Measurements from ENCODE around the gene MEGF6.
A peak's percentile ranks its signal among the peaks of the same experiment; 100 is the strongest.

Gene MEGF6

DNA sequence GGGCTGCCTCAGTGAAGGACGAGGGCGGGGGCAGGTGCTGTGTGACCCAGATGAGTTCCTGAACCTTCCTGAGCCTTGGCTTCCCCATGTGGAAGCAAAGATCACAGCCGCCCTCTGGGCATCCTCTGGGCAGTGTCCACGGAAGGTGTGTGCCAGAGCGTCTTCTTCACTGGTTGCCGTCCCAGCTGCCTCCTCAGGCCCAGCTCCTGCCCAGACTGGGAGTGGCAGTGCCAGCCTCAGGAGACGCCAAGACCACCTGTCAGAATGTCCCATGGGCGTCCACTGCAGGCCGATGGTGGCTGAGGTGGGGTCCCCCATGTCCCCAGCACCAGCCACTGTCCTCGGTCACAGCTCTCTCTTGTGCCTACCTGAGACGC lies 146.7 kb downstream of the MEGF6 start:
- DNase-seq = no peak

DNA sequence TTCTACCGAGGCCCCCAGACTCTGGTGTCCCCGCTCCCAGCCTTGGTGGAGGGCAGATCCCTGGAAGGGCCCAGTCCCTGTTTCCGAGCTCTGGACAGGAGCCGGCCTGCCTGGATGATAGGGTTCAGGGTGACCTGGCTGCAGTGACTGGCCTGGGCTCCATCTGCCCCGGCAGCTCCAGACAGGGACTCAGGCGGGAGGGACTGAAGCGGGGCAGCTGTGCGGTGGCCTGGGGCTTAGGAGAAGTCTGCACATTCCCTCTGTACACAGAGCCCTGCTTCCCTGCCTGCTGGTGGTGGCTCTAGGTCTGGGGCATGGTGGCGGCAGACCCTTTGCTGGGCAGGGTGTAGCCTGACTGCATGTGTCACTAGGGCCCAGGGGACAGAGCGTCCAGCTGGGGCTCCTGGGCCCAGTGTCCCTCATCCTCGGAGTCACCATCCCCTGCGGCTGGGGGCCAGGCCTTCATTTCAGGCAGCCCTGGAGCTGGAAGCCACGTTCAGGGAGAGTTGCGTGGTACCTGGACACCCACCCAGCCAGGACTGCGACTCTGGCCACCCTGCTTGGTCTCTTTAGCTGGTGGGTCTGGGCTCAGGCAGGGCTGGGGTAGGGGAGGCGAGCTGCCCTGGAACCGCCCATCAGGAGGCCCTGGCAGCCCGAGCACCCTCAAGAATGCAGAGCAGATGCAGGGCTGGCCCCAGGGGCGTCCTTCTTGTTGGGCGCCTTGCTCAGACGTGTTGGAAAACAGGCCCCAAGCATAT lies 147.2 kb downstream of the MEGF6 start:
- no peak for DNase-seq

DNA sequence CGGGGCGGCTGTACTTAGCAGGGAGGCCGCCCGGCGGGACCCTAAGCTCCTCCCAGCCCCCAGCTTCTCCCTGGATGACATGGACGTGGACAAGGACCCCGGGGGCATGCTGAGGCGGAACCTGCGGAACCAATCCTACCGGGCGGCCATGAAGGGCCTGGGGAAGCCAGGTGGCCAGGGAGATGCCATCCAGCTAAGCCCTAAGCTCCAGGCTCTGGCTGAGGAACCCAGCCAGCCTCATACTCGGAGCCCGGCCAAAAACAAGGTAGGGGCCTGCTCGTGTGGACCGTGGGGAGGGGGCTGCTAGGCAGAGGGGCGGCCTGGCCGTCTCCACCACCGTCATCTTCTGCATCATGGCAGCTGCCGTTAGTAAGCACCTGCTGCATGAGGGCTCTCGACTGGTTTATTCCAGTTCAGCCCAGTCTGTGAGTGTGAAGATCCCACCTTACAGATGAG lies 147.9 kb downstream of the MEGF6 start:
- DNase-seq = no peak

DNA sequence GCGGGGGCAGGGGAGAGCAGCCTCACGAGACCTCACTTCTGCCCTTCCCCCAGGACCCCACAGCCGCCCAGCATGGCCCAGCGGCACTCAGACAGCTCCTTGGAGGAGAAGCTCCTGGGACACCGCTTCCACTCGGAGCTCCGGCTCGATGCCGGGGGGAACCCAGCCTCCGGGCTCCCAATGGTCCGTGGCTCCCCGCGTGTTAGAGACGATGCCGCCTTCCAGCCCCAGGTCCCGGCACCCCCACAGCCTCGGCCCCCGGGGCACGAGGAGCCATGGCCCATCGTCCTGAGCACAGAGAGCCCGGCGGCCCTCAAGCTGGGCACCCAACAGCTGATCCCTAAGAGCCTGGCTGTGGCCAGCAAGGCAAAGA lies 148.3 kb downstream of the MEGF6 start:
- no peak for DNase-seq

DNA sequence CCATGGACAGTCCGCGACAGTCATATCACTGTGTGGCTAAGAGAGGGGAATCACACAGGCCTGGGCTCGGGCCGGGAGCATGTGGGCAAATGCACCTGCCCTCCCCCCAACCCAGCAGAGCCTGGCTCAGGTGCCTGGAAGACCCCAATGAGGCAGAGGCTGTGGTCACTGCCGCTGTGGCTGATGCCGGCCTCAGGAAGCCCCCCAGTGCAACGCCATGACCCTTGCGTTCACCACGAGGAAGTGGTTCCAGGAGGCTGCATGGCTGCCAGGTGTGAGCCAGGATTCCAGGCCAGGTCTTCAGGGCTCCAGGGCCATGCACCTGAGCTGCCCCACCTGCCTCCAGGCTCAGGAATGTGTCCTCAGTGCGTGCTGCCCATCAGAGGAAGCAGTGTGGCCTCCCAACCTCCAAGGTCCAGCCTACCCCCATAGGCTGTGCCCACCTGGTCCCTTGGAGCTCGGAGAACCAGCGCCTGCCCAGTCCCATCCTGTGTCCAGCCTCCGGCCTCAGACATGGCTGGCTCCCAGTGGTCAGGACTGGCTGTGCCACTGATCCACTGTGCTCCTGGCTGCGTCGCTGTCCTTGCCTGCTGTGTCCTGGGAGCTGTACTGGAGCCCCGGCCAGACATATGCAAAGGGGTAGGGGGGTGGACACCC lies 148.8 kb downstream of the MEGF6 start:
- no peak for DNase-seq

DNA sequence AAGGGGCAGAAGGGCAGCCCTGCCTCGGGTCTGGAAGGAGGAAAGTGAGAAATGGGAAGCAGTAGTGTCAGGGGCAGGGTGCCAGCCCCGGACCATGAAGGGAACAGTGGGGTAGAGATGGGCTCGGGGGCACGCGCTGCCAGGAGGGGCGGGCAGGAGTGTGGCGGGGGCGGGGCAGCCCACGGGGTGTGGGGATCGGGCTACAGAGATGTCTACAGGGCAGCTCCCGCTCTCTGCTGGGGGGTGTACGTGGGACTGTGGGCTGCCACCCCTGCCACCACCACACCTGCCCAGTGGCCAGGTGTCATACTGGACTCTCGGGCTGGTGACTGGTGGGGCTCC lies 149.4 kb downstream of the MEGF6 start:
- DNase-seq = no peak

DNA sequence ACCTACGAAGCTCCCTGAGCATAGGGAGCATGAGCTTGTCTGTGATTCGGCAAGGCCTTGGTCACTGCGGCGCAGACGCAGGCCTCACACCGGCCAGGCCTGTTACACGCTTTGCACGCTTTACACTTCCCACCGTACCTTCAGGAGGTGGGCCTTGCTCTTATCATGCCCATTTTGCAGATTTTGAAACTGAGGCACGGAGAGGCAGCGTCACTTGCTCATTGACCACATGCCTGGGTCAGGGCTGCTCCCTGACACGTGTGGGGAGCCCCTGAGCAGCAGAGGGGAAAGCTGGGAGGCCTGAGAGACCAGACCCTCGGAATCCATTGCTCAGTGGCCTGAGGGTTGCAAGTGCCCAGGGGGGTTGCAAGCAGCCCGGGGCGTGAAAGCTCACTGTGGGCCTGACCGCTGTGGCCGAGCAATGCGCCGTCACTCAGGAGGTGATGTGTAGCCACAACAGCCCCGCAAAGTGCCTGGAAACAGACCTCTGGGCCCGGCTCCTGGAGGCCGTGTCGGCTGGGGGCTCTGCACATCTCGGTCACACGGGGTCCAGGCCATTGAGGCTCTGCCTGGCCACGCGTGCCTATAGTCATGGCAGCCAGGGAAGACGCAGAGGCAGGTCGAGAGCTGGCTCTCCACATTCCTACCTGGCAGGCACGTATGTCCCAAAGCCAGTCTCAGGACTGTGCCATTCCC lies 149.9 kb downstream of the MEGF6 start:
- DNase-seq = no peak

DNA sequence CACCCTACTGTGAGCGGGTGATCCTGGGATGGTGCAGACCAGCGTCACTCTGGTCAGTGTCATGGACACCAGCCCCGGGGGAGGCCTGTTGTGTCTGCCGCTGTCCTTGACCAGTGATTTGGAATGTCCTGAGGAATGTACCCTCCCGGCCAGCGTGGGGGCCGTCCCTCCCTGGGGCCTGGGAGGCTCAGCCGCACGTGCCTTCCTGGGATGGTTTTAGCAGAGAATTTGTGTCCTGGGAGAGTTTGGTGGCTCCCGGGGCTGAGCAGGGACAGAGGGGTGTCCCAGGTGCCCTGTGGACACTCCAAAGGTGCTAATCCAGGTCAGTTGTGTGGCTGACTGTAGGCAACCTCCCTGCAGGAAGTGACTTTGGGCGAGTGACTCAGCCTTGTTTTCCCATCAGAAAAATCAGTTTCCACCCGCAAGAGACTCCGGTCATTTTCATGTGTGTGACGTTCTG lies 150.6 kb downstream of the MEGF6 start:
- no peak for DNase-seq

DNA sequence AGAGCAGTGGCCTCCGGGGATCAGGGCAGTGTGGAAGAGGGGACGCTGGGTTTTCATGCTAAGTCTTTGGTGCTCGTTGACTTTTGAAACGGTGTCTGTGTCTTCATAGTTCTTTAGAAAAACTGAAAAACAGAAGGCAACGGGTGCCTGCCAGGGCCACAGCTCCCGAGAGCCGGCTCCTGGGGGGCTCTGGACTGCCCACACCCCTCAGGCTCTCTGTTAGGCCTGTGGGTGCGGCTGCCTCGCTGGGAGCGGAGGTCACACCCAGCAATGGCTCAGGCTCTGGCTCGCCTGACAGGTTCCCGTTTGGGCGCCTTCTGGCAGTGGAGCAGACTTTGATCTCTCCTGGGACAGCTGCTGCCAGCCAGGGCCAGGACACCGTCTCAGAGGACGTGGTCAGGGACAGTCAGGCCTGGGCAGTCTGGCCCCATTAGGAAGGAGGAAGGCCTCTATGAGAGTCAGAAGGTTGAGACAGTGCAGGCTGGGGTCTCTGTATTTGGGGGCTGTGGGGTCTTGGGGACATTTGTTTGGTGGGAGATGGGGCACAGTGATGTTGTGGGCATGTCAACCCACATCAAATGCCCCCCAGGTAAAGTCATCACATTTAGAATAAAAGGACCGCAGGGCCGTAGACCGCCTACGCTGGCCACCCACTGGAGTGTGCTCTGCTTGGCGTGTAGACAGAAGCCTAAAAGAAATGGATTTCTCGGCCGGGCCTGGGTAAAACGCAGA lies 151.2 kb downstream of the MEGF6 start:
- no peak for DNase-seq

DNA sequence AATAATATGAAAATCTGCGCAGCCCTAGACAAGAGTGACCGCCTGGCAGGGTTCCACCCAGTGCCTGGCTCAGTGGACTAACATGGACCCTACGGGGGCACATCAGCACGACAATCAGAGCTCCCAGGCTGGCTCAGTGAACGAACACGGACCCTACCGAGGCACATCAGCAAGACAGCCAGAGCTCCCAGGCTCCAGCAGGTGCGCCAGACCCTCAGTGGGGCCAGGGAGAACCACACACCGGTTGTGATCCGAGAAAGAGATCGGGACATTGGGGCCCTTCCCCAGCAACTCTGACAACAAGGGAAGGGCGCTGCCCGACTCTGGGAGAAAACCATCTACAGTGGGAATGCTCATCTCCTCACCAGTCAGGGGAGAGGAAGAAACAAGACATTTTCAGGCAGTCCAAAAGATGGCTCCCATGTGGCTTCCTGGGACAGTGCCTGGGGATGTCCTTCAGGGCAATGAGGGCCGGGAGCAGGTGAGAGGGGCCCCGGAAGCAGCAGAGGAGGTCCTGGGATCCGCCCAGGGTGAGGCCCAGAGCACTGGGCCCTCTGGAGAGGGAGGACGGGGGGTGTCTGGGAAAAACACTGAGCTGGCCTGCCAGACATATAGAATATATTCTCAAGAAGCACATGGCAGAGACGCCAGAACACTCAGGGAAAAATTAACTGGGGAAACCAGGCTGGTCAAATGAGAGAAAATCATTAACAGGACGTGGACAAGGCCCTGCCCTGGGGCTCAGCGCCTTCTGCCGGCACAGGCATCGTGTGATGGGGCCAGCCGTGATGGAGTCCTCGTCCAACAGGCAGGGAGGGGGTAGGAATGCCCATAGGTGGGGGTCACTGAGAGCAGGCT lies 152.0 kb downstream of the MEGF6 start:
- DNase-seq = no peak

DNA sequence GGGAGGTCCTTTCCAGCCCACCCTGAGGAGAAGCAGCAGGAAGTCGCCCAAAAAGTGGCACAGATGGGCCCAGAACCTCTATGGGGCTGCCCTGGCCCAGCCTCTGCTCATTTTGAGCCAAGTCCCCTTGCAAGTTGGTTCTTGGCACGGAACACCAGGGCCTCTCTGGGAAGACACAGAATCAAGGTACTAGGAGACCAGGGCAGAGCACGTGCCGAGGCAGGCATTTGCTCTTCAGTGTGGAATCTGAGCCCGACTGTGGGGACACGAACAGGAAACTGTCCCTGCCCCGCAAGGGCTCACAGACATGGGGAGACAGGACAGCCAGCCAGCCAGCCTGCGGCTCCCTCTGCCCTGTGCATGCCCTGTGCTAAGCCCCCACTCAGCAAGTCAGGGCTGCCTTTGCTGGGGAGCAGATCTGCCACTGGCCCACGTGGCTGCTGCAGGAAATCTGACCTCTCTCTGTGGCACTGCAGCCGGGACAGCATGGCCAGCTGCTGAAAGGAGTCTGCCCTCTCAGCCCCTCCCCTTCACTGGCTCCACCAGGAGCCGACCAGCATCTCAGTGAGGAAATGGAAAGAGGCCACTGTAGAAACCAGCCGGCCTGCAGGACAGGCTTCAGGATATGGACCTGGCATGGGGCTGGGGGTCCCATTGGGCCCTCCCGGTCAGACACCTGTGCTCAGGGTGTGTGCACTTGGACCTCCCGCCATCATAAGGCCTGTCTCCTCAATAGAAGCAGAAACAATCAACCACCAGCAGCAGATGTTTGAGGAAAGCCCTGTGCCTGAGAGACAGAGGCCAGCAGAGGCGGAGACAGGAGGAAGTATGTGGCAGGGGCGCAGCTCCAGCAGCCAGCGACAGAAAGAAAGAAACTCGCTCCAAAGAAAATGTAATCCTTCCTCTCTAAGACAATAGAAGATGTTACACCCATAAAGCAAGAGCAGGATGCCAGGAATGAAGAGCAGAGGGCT lies 153.1 kb downstream of the MEGF6 start:
- DNase-seq = no peak

DNA sequence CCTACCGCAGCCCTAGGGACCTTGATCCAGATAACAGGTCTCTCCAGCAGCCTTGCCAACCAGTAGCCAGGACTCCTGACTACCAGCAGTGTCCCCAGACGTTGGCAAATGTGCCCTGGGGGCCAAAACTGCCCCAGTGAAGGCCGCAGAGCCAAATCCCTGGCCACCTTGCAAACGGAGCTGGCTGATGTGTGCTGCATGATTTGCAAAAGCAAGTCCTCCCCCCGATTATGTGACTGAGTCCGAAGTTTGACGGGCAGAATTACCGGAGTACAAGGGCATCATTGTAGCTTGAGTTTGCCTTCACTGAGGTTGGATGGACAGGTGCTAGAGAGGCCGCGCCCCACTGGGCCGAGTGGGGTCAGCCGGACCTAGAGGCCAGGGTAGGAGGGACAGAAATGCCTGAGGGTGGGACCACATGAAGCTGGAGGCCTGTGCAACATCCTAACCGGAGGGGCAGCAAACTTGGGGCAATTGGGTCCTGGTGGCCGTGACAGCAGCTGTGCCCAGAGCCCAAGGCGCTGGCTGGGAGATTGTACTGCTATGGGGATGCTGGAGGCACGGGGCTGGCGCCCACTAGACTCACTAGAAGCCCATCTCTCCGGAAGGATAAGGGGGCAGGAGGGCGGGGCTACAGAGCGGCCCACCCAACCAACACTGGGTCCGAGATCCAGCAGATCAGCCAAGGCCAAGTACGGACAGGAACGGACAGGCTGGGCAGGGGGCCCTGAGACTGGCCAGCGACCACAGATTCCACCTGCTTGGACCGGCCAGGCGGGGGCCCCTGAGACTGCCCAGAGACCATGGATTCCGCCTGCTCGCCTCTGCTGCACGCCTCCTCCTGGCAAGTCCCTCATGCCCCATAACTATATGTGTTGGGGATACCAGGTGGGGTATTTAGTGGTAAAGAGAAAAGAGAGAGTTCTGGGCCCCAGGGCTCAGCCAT lies 154.1 kb downstream of the MEGF6 start:
- no peak for DNase-seq

DNA sequence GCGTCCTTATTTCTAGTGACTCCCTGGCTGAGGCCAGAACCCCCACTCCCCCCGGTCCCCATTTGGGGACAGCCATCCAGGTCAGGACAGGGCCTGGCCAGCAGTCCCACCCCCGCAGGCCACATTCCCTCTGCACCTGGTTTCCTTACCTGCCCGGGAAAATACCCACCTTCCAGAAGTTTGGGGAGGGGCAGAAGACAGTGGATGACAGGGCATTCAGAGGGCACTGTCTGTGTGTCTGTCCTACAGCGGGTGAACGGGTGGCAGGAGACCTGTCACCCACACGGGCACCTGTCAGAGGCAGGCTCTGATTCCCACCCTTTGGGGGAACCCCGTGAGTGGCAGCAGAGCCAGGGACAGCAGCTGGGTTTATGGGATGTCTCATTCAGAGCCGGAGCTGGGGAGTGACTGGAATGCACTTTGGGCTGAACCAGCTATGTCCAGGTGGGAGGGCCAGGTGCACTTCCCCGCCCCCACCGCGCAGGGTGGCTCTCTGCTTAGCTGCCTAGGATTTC lies 154.8 kb downstream of the MEGF6 start:
- no peak for DNase-seq

DNA sequence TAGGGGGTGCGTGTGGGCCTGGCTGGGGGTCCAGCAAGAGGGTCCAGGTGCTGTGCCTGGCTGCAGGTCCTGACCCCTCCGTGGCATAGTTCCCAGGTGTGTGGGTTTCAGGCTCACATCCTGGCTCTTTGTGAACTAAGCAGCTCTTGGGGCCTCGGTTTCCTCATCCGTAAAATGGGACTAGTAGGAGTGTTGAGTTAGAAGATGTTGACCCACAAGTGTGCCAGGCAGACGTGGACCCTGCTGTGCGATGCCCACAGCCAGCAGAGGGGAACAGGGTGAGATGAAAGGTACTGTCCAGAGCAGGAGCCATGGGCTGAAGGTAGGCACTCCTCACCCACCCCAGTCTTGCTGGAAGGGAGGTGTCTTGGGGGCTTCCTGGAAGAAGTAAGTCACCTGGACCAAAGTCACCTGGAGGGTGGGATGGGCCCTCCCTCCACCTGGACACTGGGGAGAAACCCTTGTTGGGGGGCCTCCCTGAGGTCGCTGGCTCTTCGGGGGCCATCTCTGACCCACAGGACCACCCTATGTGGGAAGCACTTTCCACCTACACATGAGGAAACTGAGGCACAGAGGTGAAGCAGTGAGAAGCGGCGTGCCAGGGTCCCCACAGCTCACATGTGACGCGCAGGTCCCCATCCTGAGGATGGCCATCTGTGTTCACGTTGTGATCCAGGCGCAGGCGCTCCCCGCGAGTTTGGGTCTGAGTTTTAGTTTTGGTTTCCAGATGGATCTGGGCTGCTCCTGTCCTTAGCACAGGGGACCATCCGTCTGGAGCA lies 155.4 kb downstream of the MEGF6 start:
- no peak for DNase-seq

DNA sequence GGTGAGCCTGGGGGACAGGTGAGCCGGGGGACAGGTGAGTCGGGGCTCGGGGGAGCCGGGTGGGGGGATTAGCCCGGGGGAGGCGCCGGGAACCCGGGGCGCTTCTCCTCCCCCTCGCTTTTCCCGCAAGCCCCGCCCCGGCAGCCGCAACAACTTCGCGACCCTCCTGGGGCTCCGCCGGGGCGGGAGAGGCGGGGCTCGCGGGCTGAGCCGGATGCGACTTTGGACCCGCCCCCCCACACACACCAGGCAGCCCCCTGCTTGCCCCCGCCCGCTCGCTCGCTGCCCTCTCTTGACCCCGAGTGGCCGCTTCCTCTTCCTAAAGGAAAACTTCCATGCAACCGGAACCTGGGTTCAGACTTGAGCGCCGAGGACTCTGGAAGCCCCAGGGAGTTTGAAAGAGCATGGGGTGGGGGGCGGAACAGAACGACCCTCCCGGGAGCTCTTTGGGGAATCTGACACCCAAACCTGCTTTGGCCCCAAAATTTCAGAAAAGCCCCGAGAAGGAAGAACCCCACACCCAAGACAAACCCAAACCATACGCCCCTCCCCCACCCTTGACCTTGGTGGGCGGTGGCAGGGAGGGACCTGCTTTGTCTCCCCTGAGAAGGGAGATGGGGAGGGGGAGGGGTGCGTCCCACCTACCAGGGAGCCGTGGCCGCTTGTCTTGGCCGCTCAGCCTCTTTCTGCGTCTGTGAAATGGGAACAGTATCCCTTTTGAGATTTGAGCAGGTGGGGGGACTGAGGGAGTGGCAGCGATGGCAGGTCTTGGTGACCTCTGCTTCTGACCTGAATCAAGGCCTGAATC lies 156.3 kb downstream of the MEGF6 start:
- DNase-seq = peak in 1 of 4 experiments; percentile 20

DNA sequence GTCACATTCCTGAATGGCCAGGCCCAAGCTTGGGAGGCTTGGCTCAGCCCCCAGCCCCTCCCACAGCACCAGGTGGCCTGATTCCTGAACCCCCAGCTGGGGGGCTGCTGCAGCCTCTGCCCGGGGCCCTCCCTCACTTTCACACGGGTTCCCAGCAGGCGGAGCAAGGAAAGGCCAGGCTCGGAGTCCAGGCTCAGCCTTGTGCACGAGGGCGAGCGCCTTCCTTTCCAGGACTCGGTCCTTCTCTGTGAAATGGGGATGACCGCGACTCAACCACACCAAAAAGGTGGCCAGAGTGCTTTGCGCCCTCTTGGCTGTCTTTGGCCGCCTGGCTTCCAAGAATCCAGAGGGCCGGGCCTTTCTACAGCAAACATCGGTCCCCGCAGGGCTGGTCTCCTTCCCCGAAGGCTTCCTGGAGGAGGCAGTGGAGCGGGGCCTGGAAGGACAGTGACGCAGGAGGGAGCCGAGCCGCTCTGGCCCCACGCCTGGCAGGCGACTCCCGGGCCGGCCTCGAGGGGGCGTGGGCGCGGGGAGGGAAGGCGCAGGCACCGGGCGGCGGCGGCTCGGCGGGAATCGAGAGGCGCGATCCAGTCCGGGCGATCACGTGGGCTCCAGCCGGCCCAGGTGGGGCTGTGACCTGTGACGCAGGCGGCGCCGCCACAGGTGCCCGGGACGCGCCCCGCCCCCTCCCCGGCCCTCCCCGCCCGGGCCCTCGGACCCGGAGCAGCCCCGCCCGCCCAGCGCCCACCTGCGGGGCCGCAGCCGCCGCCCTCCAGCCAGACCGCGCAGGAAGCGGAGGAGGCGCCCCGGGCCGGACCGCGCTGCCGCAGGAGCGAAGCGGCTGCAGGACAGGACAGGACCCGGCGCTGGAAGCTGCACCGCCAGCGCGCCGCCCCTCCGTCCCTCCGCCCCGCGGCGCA lies 157.2 kb downstream of the MEGF6 start, which contains the start of gene ARHGEF16:
Gene ARHGEF16 (plus strand): TSS at position 775 of the 920 bp plus-strand sequence. CDS start 8,420 bp downstream, outside the sequence.
- peak in 1 of 4 experiments; percentile 22 for DNase-seq

All from activated naive CD4-positive, alpha-beta T cell (primary cell).